Spleen (tissue), 11 donors: Measurements from ENCODE around the gene WFDC5. TPM values are rescaled to one million over a fixed set of nuclear protein-coding genes. Genes with fewer than 3 reads are reported as not detected.
"Not testable (repeated sequence)": the region's sequence is repeated elsewhere in the genome, so short reads cannot be mapped to it uniquely, and the experiment has no call there.

Experiments used
- DNase-seq: peaks from one replicate; pipeline ENCODE4 v3.0.0-alpha.2; 2020
- H3K27ac ChIP-seq, 8 donors: fragments of 200-600 bp; sonication (generic) in 7 of 8; 1 replicate in 4 of 8; 2 replicates in 4 of 8; pipeline versions ENCODE4 v1.5.0 to v1.8.0; 2016 to 2021; ENCODE audit warnings: inconsistent platforms in 4 of 8, mild to moderate bottlenecking in 4 of 8, moderate library complexity in 1 of 8
- H3K27me3 ChIP-seq, 7 donors: fragments of 200-600 bp; sonication (generic) in 6 of 7; replicated peaks in 1 of 7; 1 replicate in 4 of 7; 2 replicates in 3 of 7; pipeline versions ENCODE4 v1.5.0 to v1.8.0; 2016 to 2021; ENCODE audit warnings: inconsistent platforms in 3 of 7, mild to moderate bottlenecking in 1 of 7
- H3K36me3 ChIP-seq, 6 donors: fragments of 200-600 bp; sonication (generic) in 5 of 6; 1 replicate in 4 of 6; 2 replicates in 2 of 6; pipeline versions ENCODE4 v1.5.0 to v1.8.0; 2016 to 2021; ENCODE audit warnings: inconsistent platforms in 2 of 6
- H3K4me1 ChIP-seq, 6 donors: fragments of 200-600 bp; sonication (generic) in 5 of 6; 1 replicate in 3 of 6; 2 replicates in 3 of 6; pipeline versions ENCODE4 v1.5.0 to v1.8.0; 2016 to 2021; ENCODE audit warnings: inconsistent platforms in 3 of 6
- H3K4me3 ChIP-seq, 8 donors: fragments of 200-600 bp; sonication (generic) in 7 of 8; 1 replicate in 4 of 8; 2 replicates in 4 of 8; pipeline versions ENCODE4 v1.5.0 to v1.8.0; 2016 to 2021; ENCODE audit warnings: inconsistent platforms in 4 of 8, mild to moderate bottlenecking in 4 of 8, moderate library complexity in 2 of 8
- H3K9me3 ChIP-seq, 8 donors: fragments of 200-600 bp; sonication (generic) in 7 of 8; 1 replicate in 4 of 8; 2 replicates in 4 of 8; pipeline versions ENCODE4 v1.5.0 to v1.8.0; 2016 to 2021; ENCODE audit warnings: inconsistent platforms in 4 of 8
- POLR2A ChIP-seq, 3 donors: fragments of 450-650 bp; IDR thresholded peaks; one replicate each; pipeline ENCODE4 v1.5.1; 2017; ENCODE audit warnings: antibody characterized with exemption in 3 of 3, mild to moderate bottlenecking in 1 of 3
- POLR2AphosphoS5 ChIP-seq, 3 donors: sonication (generic); formaldehyde crosslinking; IDR thresholded peaks; one replicate each; pipeline ENCODE4 v1.5.1; 2017; ENCODE audit warnings: antibody characterized with exemption in 3 of 3
- WGBS, 5 donors: extraction: QIAGEN DNeasy Blood & Tissue Kit in 3 of 5; methylation state at CpG; one replicate each; pipeline versions ENCODE4 v1.1.5 to v1.1.7; 2013 to 2018; 5-methylcytosine and 5-hydroxymethylcytosine counted together
- intact Hi-C: fragments of 100-400 bp; cut with DNase I; formaldehyde crosslinking; loops from one replicate; pipeline ENCODE4 v1.15.0; 2023; ENCODE audit warnings: low total_unique reads
- polyA plus RNA-seq, 3 donors: library from polyadenylated mRNA; stranded (reverse); fragments of 200-250 nt; gene quantifications; one replicate each; pipeline ENCODE4 v1.2.1, GENCODE V29; 2013
- total RNA-seq, 7 donors: library from RNA; depleted of rRNA in 3 of 7; stranded (reverse); fragments of >200 nt in 3 of 7; fragmentation: NEBNext Ultra II Directional in 4 of 7; extraction: Animal tissue kit (Norgen Biotek cat#: 25700) in 4 of 7; gene quantifications; one replicate each; pipeline versions ENCODE4 v1.1.0 to v1.2.1, GENCODE V29; 2016 to 2021
- TF ChIP-seq, protein P1 (sequence below), 11 experiments: fragments of 200-600 bp in 7 of 11; fragments of 450-650 bp in 4 of 11; sonication (generic) in 4 of 11; IDR thresholded peaks in 8 of 11; conservative IDR thresholded peaks in 3 of 11; 1 replicate in 7 of 11; 2 replicates in 4 of 11; pipeline versions ENCODE4 v1.4.0 to v1.8.0; 2016 to 2021; ENCODE audit warnings: antibody characterized with exemption in 11 of 11, inconsistent platforms in 4 of 11, mild to moderate bottlenecking in 1 of 11
- donor health status: healthy with polysubstance abuse.
- donor health status: DM: no; HTN: no; CAD: no; lungs with moderate emphysema.
- donor health status: DM: no; HTN: no; CAD: no.
- donor health status: Bipolar disorder and iron deficiency.
- donor health status: healthy.
- donor health status: DM: no; HTN: no; CAD: no.
- donor health status: DM: yes; HTN: yes; CAD: no.

The WFDC5 gene
- total and polyA plus RNA-seq, 10 donors = not detected

DNA sequence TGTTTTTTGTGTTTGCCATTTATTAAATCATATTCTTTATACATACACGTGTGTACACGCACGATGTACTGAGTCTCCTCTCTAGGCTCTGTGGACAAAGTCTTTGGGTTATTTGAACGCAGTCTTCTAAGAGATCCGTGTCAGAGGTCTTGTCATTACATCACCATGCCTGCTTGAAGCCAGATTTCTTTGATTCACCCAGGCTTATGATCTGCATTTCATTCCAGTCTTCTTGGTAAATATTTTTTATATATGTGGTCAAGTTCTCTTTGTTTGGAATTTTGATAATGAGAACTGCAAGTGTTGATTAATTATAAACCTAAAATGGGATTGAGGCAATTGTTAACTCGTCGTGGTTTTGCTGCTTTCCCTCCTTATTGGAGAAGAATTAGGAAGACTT is 48.6 kb downstream of the WFDC5 start:
- TF ChIP-seq, protein P1, sequence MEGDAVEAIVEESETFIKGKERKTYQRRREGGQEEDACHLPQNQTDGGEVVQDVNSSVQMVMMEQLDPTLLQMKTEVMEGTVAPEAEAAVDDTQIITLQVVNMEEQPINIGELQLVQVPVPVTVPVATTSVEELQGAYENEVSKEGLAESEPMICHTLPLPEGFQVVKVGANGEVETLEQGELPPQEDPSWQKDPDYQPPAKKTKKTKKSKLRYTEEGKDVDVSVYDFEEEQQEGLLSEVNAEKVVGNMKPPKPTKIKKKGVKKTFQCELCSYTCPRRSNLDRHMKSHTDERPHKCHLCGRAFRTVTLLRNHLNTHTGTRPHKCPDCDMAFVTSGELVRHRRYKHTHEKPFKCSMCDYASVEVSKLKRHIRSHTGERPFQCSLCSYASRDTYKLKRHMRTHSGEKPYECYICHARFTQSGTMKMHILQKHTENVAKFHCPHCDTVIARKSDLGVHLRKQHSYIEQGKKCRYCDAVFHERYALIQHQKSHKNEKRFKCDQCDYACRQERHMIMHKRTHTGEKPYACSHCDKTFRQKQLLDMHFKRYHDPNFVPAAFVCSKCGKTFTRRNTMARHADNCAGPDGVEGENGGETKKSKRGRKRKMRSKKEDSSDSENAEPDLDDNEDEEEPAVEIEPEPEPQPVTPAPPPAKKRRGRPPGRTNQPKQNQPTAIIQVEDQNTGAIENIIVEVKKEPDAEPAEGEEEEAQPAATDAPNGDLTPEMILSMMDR (IDR thresholded peaks at IDR 0.05 in 8 of 11, conservative IDR thresholded peaks at IDR 0.05 in 3 of 11) = no peak
- TF ChIP-seq POLR2A (IDR thresholded peaks at IDR 0.05) (no peak), POLR2AphosphoS5 (IDR thresholded peaks at IDR 0.05) (no peak)
- peaks cover 0 to 51% (median 14%) of the 10 kb centered on the region in 6 donors for H3K36me3 ChIP-seq
- peaks cover 4 to 62% (median 13%) of the 10 kb centered on the region in 6 donors for H3K4me1 ChIP-seq
- H3K4me3 ChIP-seq = no peak overlapping the region
- H3K27ac ChIP-seq = no peak overlapping the region
- DNase-seq = no peak
- intact Hi-C loops = no loop called here
- no peaks in the 10 kb centered on the region for H3K27me3 ChIP-seq
- 91 to 96% (median 95%) methylated on average over 7 of the region's 7 CpGs for WGBS, 5 donors
- H3K9me3 ChIP-seq = no peaks in the 10 kb centered on the region

DNA sequence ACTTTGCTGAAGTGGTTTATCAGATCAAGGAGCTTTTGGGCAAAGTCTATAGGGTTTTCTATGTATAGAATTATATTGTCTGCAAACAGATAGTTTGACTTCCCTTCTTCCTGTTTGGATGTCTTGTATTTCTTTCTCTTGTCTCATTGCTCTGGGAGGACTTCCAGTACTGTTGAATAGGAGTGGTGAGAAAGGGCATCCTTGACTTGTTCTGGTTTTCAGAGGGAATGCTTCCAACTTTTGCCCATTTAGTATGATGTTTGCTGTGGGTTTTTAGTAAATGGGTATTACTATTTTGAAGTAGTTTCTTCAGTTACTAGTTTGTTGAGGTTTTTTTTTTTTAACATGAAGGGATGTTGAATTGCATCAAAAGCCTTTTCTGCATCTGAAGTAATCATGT is 50.2 kb downstream of the WFDC5 start:
- peaks cover 0 to 63% (median 16%) of the 10 kb centered on the region in 6 donors for H3K36me3 ChIP-seq
- H3K27me3 ChIP-seq = no peaks in the 10 kb centered on the region
- H3K4me3 ChIP-seq = no peak overlapping the region
- intact Hi-C loops = no loop called here
- TF ChIP-seq POLR2AphosphoS5 (IDR thresholded peaks at IDR 0.05) = no peak
- TF ChIP-seq, protein P1 (IDR thresholded peaks at IDR 0.05 in 8 of 11, conservative IDR thresholded peaks at IDR 0.05 in 3 of 11) = no peak
- no peak for TF ChIP-seq POLR2A (IDR thresholded peaks at IDR 0.05)
- H3K9me3 ChIP-seq = no peaks in the 10 kb centered on the region
- no peak overlapping the region for H3K27ac ChIP-seq
- peaks cover 4 to 60% (median 13%) of the 10 kb centered on the region in 6 donors for H3K4me1 ChIP-seq
- DNase-seq = no peak

DNA sequence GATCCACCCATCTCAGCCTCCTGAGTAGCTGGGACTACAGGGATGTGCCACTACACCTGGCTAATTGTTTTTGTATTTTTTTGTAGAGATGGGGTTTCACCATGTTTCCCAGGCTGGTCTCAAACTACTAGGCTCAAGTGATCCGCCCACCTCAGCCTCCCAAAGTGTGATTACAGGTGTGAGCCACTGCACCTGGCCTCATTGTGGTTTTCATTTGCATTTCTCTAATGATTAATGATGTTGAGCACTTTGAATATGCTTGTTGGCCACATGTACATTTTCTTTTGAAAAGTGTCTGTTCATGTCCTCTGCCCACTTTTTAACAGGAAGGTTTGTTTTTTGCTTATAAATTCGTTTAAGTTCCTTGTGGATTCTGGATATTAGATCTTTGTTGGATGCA is 51.9 kb downstream of the WFDC5 start:
- not testable (repeated sequence) for H3K4me3 ChIP-seq, DNase-seq

DNA sequence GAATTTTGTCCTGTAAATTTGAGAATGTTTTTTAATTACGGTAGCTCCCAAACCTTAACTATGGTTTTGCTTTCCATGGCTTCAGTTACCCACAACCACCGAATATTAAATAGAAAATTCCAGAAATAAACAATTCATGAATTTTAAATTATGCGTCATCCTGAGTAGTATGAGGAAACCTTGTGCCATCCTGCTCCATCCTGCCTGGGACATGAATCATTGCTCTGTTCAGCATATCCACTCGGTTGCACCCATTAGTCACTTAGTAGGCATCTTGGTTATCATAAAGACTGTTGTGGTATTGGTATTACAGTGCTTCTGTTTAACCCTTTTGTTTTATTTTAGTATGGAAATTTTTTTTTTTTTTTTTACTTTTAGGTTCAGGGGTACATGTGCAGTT is 53.7 kb downstream of the WFDC5 start:
- H3K4me3 ChIP-seq = no peak overlapping the region
- 85 to 91% (median 89%) methylated on average over 4 of the region's 4 CpGs for WGBS, 5 donors
- H3K27me3 ChIP-seq = no peaks in the 10 kb centered on the region
- DNase-seq = no peak
- intact Hi-C loops = no loop called here
- TF ChIP-seq POLR2A (IDR thresholded peaks at IDR 0.05) (no peak), POLR2AphosphoS5 (IDR thresholded peaks at IDR 0.05) (no peak)
- TF ChIP-seq, protein P1 (IDR thresholded peaks at IDR 0.05 in 8 of 11, conservative IDR thresholded peaks at IDR 0.05 in 3 of 11) = no peak
- H3K27ac ChIP-seq = no peak overlapping the region
- peaks cover 6 to 74% (median 16%) of the 10 kb centered on the region in 6 donors for H3K4me1 ChIP-seq
- no peaks in the 10 kb centered on the region for H3K9me3 ChIP-seq
- peaks cover 0 to 66% (median 14%) of the 10 kb centered on the region in 6 donors for H3K36me3 ChIP-seq

More for the DNA sequence above, 51.9 kb downstream of the WFDC5 start:
- WGBS, 5 donors = 63 to 93% (median 83%) methylated on average over 2 of the region's 2 CpGs
- H3K27ac ChIP-seq, H3K9me3 ChIP-seq, intact Hi-C loops, H3K27me3 ChIP-seq: not testable (repeated sequence)
- H3K36me3 ChIP-seq = peaks cover 0 to 66% (median 10%) of the 10 kb centered on the region in 6 donors
- peaks cover 6 to 72% (median 18%) of the 10 kb centered on the region in 6 donors for H3K4me1 ChIP-seq

DNA sequence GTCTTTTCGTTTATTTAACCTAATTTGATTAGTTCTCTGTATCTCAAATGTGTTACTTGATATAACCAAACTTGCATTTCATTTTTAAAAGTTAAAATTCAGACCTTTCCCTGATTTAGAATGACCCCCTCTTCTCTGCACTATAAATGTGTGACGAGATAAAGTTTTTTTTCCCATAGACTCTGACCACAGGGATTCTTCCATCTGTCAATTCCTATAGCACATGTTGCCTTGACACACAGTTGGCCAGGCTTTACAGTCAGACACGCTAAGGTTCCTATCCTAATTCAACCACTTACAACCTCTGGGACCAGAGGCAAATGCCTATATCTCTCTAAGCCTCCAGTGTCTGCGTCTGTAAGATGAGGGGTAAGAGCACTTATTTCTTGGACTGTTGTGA is 54.7 kb downstream of the WFDC5 start:
- no peak for DNase-seq
- Histone ChIP-seq H3K27me3 (no peaks in the 10 kb centered on the region), H3K4me1 (peaks cover 6 to 78% (median 17%) of the 10 kb centered on the region in 6 donors), H3K4me3 (no peak overlapping the region), H3K27ac (no peak overlapping the region), H3K36me3 (peaks cover 0 to 72% (median 14%) of the 10 kb centered on the region in 6 donors), H3K9me3 (no peaks in the 10 kb centered on the region)
- no peak for TF ChIP-seq POLR2AphosphoS5 (IDR thresholded peaks at IDR 0.05)
- TF ChIP-seq, protein P1 (IDR thresholded peaks at IDR 0.05 in 8 of 11, conservative IDR thresholded peaks at IDR 0.05 in 3 of 11) = no peak
- TF ChIP-seq POLR2A (IDR thresholded peaks at IDR 0.05) = no peak
- WGBS, 5 donors = 90 to 97% (median 95%) methylated on average over 4 of the region's 4 CpGs
- intact Hi-C loops = no loop called here
